SU-DHL-6 (cell line): ENCODE results near the gene NDC80.
A peak's percentile ranks its signal among the peaks of the same experiment; 100 is the strongest.

Experiments
- H2AFZ ChIP-seq: fragments of 200-600 bp; sonication (generic); 2 replicates; pipeline ENCODE4 v1.6.1; 2014; ENCODE audit warnings: low read depth, mild to moderate bottlenecking, moderate library complexity, mixed read lengths, antibody characterized with exemption, low read length; ENCODE audit not compliant: severe bottlenecking
- H3F3A ChIP-seq: fragments of 200-600 bp; shearing (Covaris generic); 2 replicates; pipeline ENCODE4 v1.6.0; 2016; ENCODE audit warnings: antibody characterized with exemption, mild to moderate bottlenecking; ENCODE audit not compliant: insufficient read depth
- H3K27ac ChIP-seq: fragments of 200-600 bp; sonication (generic); 2 replicates; pipeline ENCODE4 v1.5.1; 2016; ENCODE audit warnings: low read depth, mild to moderate bottlenecking, low read length, moderate library complexity, mixed read lengths
- H3K27me3 ChIP-seq: fragments of 200-600 bp; sonication (generic), shearing (Covaris generic); 2 replicates; pipeline ENCODE4 v1.6.0; 2014; ENCODE audit warnings: mild to moderate bottlenecking, low read length
- H3K36me3 ChIP-seq: fragments of 200-600 bp; sonication (generic); 2 replicates; pipeline ENCODE4 v1.6.1; 2014; ENCODE audit warnings: mild to moderate bottlenecking, low read length, mixed read lengths
- H3K4me2 ChIP-seq: fragments of 300-600, 200-600 bp; shearing (Covaris generic), sonication (generic); 2 replicates; pipeline ENCODE4 v1.6.0; 2014; ENCODE audit warnings: low read length, low read depth, mild to moderate bottlenecking; ENCODE audit not compliant: poor library complexity, severe bottlenecking
- H3K4me3 ChIP-seq: fragments of 200-600 bp; sonication (generic); 2 replicates; pipeline ENCODE4 v1.5.1; 2014; ENCODE audit warnings: antibody characterized with exemption, low read length, mild to moderate bottlenecking, mixed read lengths; ENCODE audit not compliant: insufficient read depth, poor library complexity, severe bottlenecking
- H3K79me2 ChIP-seq: fragments of 200-600 bp; sonication (generic); 2 replicates; pipeline ENCODE4 v1.6.1; 2014; ENCODE audit warnings: mild to moderate bottlenecking, low read length, moderate library complexity; ENCODE audit not compliant: insufficient read depth
- H3K9ac ChIP-seq: fragments of 200-600 bp; sonication (generic); 2 replicates; pipeline ENCODE4 v1.7.0; 2014; ENCODE audit warnings: mild to moderate bottlenecking, low read length
- H3K9me2 ChIP-seq: fragments of 200-600 bp; sonication (generic); replicated peaks from 2 replicates; pipeline ENCODE4 v1.6.1; 2014; ENCODE audit warnings: low read length; ENCODE audit not compliant: insufficient read depth
- H3K9me3 ChIP-seq: fragments of 200-600 bp; sonication (generic); 2 replicates; pipeline ENCODE4 v1.6.1; 2014; ENCODE audit warnings: low read length, mixed read lengths; ENCODE audit not compliant: insufficient read depth
- H4K20me1 ChIP-seq: fragments of 200-600 bp; sonication (generic); 2 replicates; pipeline ENCODE4 v1.6.1; 2014; ENCODE audit warnings: low read depth, mild to moderate bottlenecking, antibody characterized with exemption, low read length, moderate library complexity, mixed read lengths
- CTCF ChIP-seq: fragments of 200-600 bp; sonication (generic); IDR thresholded peaks from one replicate; pipeline ENCODE4 v1.5.1; 2017; ENCODE audit warnings: antibody characterized with exemption, mild to moderate bottlenecking, low read length, moderate library complexity; ENCODE audit not compliant: insufficient read depth, poor library complexity, severe bottlenecking
- EZH2phosphoT487 ChIP-seq: fragments of 200-600 bp; sonication (generic), shearing (Covaris generic); conservative IDR thresholded peaks from 2 replicates; pipeline ENCODE4 v1.6.1; 2018; ENCODE audit warnings: mild to moderate bottlenecking, antibody characterized with exemption, low read length, moderate library complexity, mixed read lengths

Gene NDC80

GRCh38 chr18:2654928-2655177, 83.5 kb downstream of the NDC80 start:
- peak overlapping the region; percentile 92 for H2AFZ ChIP-seq
- peaks cover 16% of the 10 kb centered on the region for H4K20me1 ChIP-seq
- H3K27me3 ChIP-seq: no peaks in the 10 kb centered on the region
- H3K27ac ChIP-seq: peak overlapping the region; percentile 84
- H3K9me3 ChIP-seq: no peaks in the 10 kb centered on the region
- peak overlapping the region; percentile 95 for H3K9ac ChIP-seq
- no peaks in the 10 kb centered on the region for H3K36me3 ChIP-seq
- H3K4me2 ChIP-seq: peak overlapping the region; percentile 67
- peaks cover 40% of the 10 kb centered on the region for H3K79me2 ChIP-seq
- H3K9me2 ChIP-seq: no peaks in the 10 kb centered on the region
- peak overlapping the region; percentile 63 for H3K4me3 ChIP-seq
- H3F3A ChIP-seq: peaks cover 8% of the 10 kb centered on the region; the same call in 1 of the 2 replicates
- TF ChIP-seq CTCF (no peak), EZH2phosphoT487 (no peak)

DNA sequence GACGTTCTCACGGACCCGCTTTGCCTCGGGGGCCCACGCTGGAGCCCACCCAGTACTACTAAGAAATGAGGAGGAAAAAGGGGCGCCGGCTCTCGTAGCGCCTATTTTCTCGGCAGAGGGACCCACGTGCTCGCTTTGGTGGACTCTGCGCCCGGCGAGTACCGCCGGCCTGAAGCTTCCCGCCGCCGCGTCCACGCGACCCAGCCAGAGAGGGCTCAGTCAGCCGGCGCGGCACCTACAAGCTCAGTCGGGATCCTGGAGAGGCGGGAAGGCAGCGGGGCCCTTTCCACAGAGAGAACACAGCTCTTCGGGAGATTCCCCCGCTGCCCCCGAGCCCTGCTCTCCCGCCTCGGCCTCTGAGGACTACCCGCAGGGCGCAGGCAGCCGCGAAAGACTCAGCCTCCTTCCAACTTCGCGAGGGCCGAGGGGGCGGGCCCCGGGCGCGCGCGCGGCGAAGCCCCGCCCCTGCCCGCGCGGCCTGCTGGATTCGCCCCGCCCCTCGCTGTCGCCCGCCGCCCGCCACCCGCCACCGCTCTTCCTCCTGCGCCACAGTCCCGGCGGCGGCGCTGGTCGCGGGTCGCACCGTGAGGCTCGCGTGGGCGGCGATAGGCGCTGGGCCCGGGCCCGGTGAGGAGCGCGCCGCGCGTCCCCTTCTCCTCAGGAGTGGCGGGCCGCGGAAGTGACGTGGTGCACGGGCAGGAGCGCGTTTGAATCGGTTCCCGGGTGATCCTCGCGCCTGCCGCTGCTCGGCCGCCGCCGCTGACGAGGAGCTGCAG, 84.0 kb downstream of the NDC80 start, which contains the start of gene SMCHD1:
Gene SMCHD1 (plus strand): TSS at position 549 of the 776 bp plus-strand sequence. CDS start 350 bp downstream, outside the sequence.
- Histone ChIP-seq H3K9me3 (no peaks in the 10 kb centered on the region), H3K9me2 (no peaks in the 10 kb centered on the region), H3K27me3 (no peaks in the 10 kb centered on the region), H3K4me2 (peak within 1 kb of the TSS; percentile 90), H3K36me3 (no peaks in the 10 kb centered on the region), H2AFZ (peak within 1 kb of the TSS; percentile 92), H3K9ac (peak within 1 kb of the TSS; percentile 95), H3F3A (peaks cover 8% of the 10 kb centered on the region; the same call in 1 of the 2 replicates), H3K27ac (peak within 1 kb of the TSS; percentile 84), H4K20me1 (peaks cover 16% of the 10 kb centered on the region), H3K79me2 (peaks cover 45% of the 10 kb centered on the region), H3K4me3 (peak within 1 kb of the TSS; percentile 79)
- TF ChIP-seq CTCF (no peak), EZH2phosphoT487 (no peak)

DNA sequence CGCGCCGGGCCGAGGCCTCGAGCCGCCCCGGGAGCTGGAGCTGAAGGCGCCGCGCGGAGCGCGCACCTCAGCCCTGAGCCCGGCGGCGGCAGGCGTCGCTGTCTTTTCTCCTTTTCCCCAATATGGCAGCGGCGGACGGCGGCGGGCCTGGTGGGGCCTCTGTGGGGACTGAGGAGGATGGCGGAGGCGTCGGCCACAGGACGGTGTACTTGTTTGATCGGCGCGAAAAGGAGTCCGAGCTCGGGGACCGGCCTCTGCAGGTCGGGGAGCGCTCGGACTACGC, 84.5 kb downstream of the NDC80 start:
- Histone ChIP-seq H3K4me3 (peak overlapping the region; percentile 79), H3K9me3 (no peaks in the 10 kb centered on the region), H3K36me3 (no peaks in the 10 kb centered on the region), H3F3A (peaks cover 8% of the 10 kb centered on the region; the same call in 1 of the 2 replicates), H3K79me2 (peaks cover 50% of the 10 kb centered on the region), H3K4me2 (peak overlapping the region; percentile 90), H3K27me3 (no peaks in the 10 kb centered on the region), H3K9ac (peak overlapping the region; percentile 95), H3K9me2 (no peaks in the 10 kb centered on the region), H2AFZ (peak overlapping the region; percentile 5), H3K27ac (peak overlapping the region; percentile 84), H4K20me1 (peaks cover 16% of the 10 kb centered on the region)
- TF ChIP-seq CTCF: no peak
- TF ChIP-seq EZH2phosphoT487: no peak
